Measurements from ENCODE around the gene WASF2.

GRCh38 chr1:27504588-27505419, 14.8 kb upstream of the WASF2 start:
- TF ChIP-seq CTCF (conservative IDR thresholded peaks at IDR 0.05 in 1 of 2, IDR thresholded peaks at IDR 0.05 in 1 of 2; ENCODE audit: low read depth in 1 of 2, low read length in 2 of 2) (no peak), EZH2 (IDR thresholded peaks at IDR 0.05; ENCODE audit: low read length, missing control alignments) (no peak)
